H9 (cell line): Measurements from ENCODE around the gene VPS72. TPM values are rescaled to one million over a fixed set of nuclear protein-coding genes. Genes with fewer than 3 reads are reported as not detected.
A peak's percentile ranks its signal among the peaks of the same experiment; 100 is the strongest.

ENCODE experiments used
- DNase-seq: peaks from one replicate; pipeline ENCODE4 v3.0.0-alpha.2; 2017
- H2AFZ ChIP-seq: one replicate; pipeline ENCODE4 v1.6.1; 2013; ENCODE audit warnings: mild to moderate bottlenecking, low read length, control low read depth, moderate library complexity
- H2AK5ac ChIP-seq: 2 replicates; pipeline ENCODE4 v1.6.1; 2013; ENCODE audit warnings: low read length, control low read depth, mixed read lengths; ENCODE audit not compliant: insufficient read length
- H2BK120ac ChIP-seq: one replicate; pipeline ENCODE4 v1.6.1; 2013; ENCODE audit warnings: low read depth, mild to moderate bottlenecking, low read length, control low read depth, inconsistent platforms; ENCODE audit not compliant: poor library complexity, severe bottlenecking
- H2BK12ac ChIP-seq: 2 replicates; pipeline ENCODE4 v1.6.1; 2013; ENCODE audit warnings: low read length, control low read depth, mixed read lengths, low read depth; ENCODE audit not compliant: insufficient read length
- H2BK15ac ChIP-seq: 2 replicates; pipeline ENCODE4 v1.6.1; 2013; ENCODE audit warnings: low read depth, low read length, control low read depth
- H2BK20ac ChIP-seq: one replicate; pipeline ENCODE4 v1.6.1; 2013; ENCODE audit warnings: low read depth, mild to moderate bottlenecking, low read length, control low read depth, inconsistent platforms; ENCODE audit not compliant: poor library complexity, severe bottlenecking
- H2BK5ac ChIP-seq: 2 replicates; pipeline ENCODE4 v1.6.1; 2013; ENCODE audit warnings: low read length, control low read depth, mixed read lengths; ENCODE audit not compliant: insufficient read length
- H3K14ac ChIP-seq: 2 replicates; pipeline ENCODE4 v1.6.1; 2013; ENCODE audit warnings: low read length, control low read depth; ENCODE audit not compliant: insufficient read depth
- H3K18ac ChIP-seq: 2 replicates; pipeline ENCODE4 v1.6.1; 2013; ENCODE audit warnings: low read depth, mild to moderate bottlenecking, mixed read lengths, low read length, control low read depth; ENCODE audit not compliant: insufficient read length
- H3K23ac ChIP-seq: 2 replicates; pipeline ENCODE4 v1.6.1; 2013; ENCODE audit warnings: low read length, control low read depth, mixed read lengths, low read depth; ENCODE audit not compliant: insufficient read length
- H3K23me2 ChIP-seq: 2 replicates; pipeline ENCODE4 v1.6.1; 2013; ENCODE audit warnings: low read depth, mild to moderate bottlenecking, mixed read lengths, low read length, control low read depth; ENCODE audit not compliant: insufficient read length, poor library complexity, severe bottlenecking
- H3K27ac ChIP-seq: 2 replicates; pipeline ENCODE4 v1.5.1; 2013; ENCODE audit warnings: low read length, control low read depth, mixed read lengths, low read depth; ENCODE audit not compliant: insufficient read length
- H3K27me3 ChIP-seq: 2 replicates; pipeline ENCODE4 v1.6.1; 2013; ENCODE audit warnings: low read length, control low read depth, inconsistent platforms; ENCODE audit not compliant: insufficient read depth
- H3K4ac ChIP-seq: 2 replicates; pipeline ENCODE4 v1.6.1; 2013; ENCODE audit warnings: low read depth, mild to moderate bottlenecking, control low read depth, inconsistent platforms, low read length, moderate library complexity
- H3K4me1 ChIP-seq: 2 replicates; pipeline ENCODE4 v1.6.1; 2013; ENCODE audit warnings: low read length, control low read depth, inconsistent platforms; ENCODE audit not compliant: insufficient read depth
- H3K4me2 ChIP-seq: 2 replicates; pipeline ENCODE4 v1.6.1; 2013; ENCODE audit warnings: low read length, control low read depth, mixed read lengths; ENCODE audit not compliant: insufficient read length, insufficient read depth
- H3K56ac ChIP-seq: 2 replicates; pipeline ENCODE4 v1.6.1; 2013; ENCODE audit warnings: low read depth, mild to moderate bottlenecking, mixed read lengths, low read length, control low read depth; ENCODE audit not compliant: insufficient read length
- H3K79me1 ChIP-seq: 2 replicates; pipeline ENCODE4 v1.6.1; 2013; ENCODE audit warnings: low read depth, mild to moderate bottlenecking, moderate library complexity, low read length, control low read depth, inconsistent platforms; ENCODE audit not compliant: insufficient read depth, poor library complexity, severe bottlenecking
- H3K79me2 ChIP-seq: 2 replicates; pipeline ENCODE4 v1.6.1; 2013; ENCODE audit warnings: low read length, control low read depth, inconsistent platforms; ENCODE audit not compliant: insufficient read depth
- H3K9ac ChIP-seq: 2 replicates; pipeline ENCODE4 v1.6.1; 2013; ENCODE audit warnings: low read length, control low read depth, mixed read lengths; ENCODE audit not compliant: insufficient read length; ENCODE audit errors: extremely low read depth
- H3K9me3 ChIP-seq: one replicate; pipeline ENCODE4 v1.6.1; 2013; ENCODE audit warnings: low read depth, low read length, inconsistent platforms; ENCODE audit not compliant: control insufficient read depth
- H3T11ph ChIP-seq: one replicate; pipeline ENCODE4 v1.6.1; 2013; ENCODE audit warnings: mild to moderate bottlenecking, low read length, control low read depth, inconsistent platforms
- H4K20me1 ChIP-seq: one replicate; pipeline ENCODE4 v1.6.1; 2013; ENCODE audit not compliant: control insufficient read depth, insufficient read length, insufficient read depth
- H4K5ac ChIP-seq: 2 replicates; pipeline ENCODE4 v1.6.1; 2013; ENCODE audit warnings: low read depth, mild to moderate bottlenecking, mixed read lengths, low read length, control low read depth; ENCODE audit not compliant: insufficient read length
- H4K8ac ChIP-seq: replicated peaks from 2 replicates; pipeline ENCODE4 v1.6.1; 2013; ENCODE audit warnings: low read length, control low read depth, mixed read lengths, low read depth; ENCODE audit not compliant: insufficient read length
- H4K91ac ChIP-seq: 2 replicates; pipeline ENCODE4 v1.6.1; 2013; ENCODE audit warnings: low read depth, mild to moderate bottlenecking, moderate library complexity, mixed read lengths, low read length, control low read depth; ENCODE audit not compliant: insufficient read length
- H3K27ac Mint-ChIP-seq, 3 experiments: 2 replicates in 2 of 3; 3 replicates in 1 of 3; pipeline ENCODE4 v1.8.0; 2020 to 2021; ENCODE audit warnings: mixed read lengths in 3 of 3, mild to moderate bottlenecking in 1 of 3, moderate library complexity in 1 of 3
- H3K27me3 Mint-ChIP-seq: 2 replicates; pipeline ENCODE4 v1.8.0; 2021; ENCODE audit warnings: low read depth, mild to moderate bottlenecking, moderate library complexity, mixed read lengths
- H3K36me3 Mint-ChIP-seq, 3 experiments: 2 replicates in 2 of 3; 3 replicates in 1 of 3; pipeline ENCODE4 v1.8.0; 2020 to 2021; ENCODE audit warnings: low read depth in 3 of 3, mixed read lengths in 3 of 3; ENCODE audit not compliant: insufficient read depth in 1 of 3
- H3K4me1 Mint-ChIP-seq, 2 experiments: 2 replicates each; pipeline ENCODE4 v1.8.0; 2020; ENCODE audit warnings: mixed read lengths in 2 of 2
- H3K4me3 Mint-ChIP-seq, 2 experiments: 2 replicates in 1 of 2; 3 replicates in 1 of 2; pipeline ENCODE4 v1.8.0; 2020 to 2021; ENCODE audit warnings: mild to moderate bottlenecking in 2 of 2, mixed read lengths in 2 of 2, moderate library complexity in 1 of 2
- H3K9me3 Mint-ChIP-seq, 2 experiments: 2 replicates in 1 of 2; 3 replicates in 1 of 2; pipeline ENCODE4 v1.8.0; 2020; ENCODE audit warnings: mild to moderate bottlenecking in 2 of 2, mixed read lengths in 2 of 2, moderate library complexity in 1 of 2
- WGBS: extraction: QIAGEN DNeasy Blood & Tissue Kit; methylation state at CpG from one replicate; pipeline ENCODE4 v1.1.7; 2013; ENCODE audit warnings: missing lambda C conversion rate, low lambda C conversion rate, mixed read lengths; ENCODE audit not compliant: insufficient read length; ENCODE audit errors: extremely low coverage; 5-methylcytosine and 5-hydroxymethylcytosine counted together
- total RNA-seq: library from RNA; stranded (reverse); gene quantifications from 2 replicates; pipeline ENCODE4 v1.2.1, GENCODE V29; 2021
- TF ChIP-seq, protein P1 (sequence below): fragments of 200-600 bp; sonication (generic); conservative IDR thresholded peaks from 3 replicates; pipeline ENCODE4 v1.8.0; 2021; ENCODE audit warnings: antibody characterized with exemption, mild to moderate bottlenecking

The VPS72 gene
- total RNA-seq, 1 experiment from 2014 or later, result 91.4 TPM

DNA sequence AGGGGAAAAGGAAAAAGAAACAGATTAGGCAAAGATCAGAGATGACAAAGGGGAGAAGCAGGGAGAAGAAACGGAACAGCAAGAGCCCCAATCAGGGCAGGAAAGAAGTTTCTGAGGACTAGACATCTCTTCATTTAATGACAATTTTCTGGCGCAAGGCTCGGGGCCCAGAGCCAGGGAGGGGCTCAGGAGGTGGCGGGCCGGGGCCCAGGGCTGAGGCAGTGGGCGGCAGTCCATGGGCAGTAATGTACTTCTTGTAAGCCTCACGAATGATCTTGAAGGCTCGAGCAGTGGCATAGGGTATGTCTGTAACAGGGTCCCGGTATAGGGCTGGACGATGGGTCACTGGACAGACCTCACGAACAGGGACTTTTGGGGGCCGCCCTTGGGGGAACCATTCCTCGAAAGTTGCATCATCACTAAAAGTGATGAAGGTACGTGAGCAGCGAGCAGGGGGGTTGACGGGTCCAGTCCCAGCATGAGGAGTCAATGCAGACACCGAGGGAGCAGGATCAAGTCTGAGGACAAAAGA lies 13.4 kb downstream of the VPS72 start:
- H2AK5ac ChIP-seq, result no peak overlapping the region
- H3K4me2 ChIP-seq, result no peak overlapping the region
- no peak overlapping the region for H2BK20ac ChIP-seq
- H3K79me2 ChIP-seq, result no peaks in the 10 kb centered on the region
- H4K5ac ChIP-seq, result no peak overlapping the region
- no peak overlapping the region for H4K91ac ChIP-seq
- Mint-ChIP-seq H3K27ac (peak overlapping the region in 2 of 3 experiments; percentile 26 to 35; a peak in 2 of 7 replicates), H3K9me3 (no peaks in the 10 kb centered on the region), H3K4me3 (no peak overlapping the region; a peak in 1 of 5 replicates), H3K27me3 (no peaks in the 10 kb centered on the region), H3K36me3 (peaks cover 40 to 69% (median 61%) of the 10 kb centered on the region in 3 experiments; a peak in 6 of 7 replicates), H3K4me1 (no peaks in the 10 kb centered on the region)
- H2BK12ac ChIP-seq, result no peak overlapping the region
- no peak overlapping the region for H3K56ac ChIP-seq
- DNase-seq, result no peak
- no peak overlapping the region for H2BK15ac ChIP-seq
- TF ChIP-seq, protein P1, sequence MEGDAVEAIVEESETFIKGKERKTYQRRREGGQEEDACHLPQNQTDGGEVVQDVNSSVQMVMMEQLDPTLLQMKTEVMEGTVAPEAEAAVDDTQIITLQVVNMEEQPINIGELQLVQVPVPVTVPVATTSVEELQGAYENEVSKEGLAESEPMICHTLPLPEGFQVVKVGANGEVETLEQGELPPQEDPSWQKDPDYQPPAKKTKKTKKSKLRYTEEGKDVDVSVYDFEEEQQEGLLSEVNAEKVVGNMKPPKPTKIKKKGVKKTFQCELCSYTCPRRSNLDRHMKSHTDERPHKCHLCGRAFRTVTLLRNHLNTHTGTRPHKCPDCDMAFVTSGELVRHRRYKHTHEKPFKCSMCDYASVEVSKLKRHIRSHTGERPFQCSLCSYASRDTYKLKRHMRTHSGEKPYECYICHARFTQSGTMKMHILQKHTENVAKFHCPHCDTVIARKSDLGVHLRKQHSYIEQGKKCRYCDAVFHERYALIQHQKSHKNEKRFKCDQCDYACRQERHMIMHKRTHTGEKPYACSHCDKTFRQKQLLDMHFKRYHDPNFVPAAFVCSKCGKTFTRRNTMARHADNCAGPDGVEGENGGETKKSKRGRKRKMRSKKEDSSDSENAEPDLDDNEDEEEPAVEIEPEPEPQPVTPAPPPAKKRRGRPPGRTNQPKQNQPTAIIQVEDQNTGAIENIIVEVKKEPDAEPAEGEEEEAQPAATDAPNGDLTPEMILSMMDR, result no peak
- no peaks in the 10 kb centered on the region for H3K23me2 ChIP-seq
- no peak overlapping the region for H2AFZ ChIP-seq
- H3K9ac ChIP-seq, result no peak overlapping the region
- H3K23ac ChIP-seq, result no peak overlapping the region
- no peaks in the 10 kb centered on the region for H3K4me1 ChIP-seq
- no peaks in the 10 kb centered on the region for H4K20me1 ChIP-seq
- no peak overlapping the region for H2BK120ac ChIP-seq
- no peaks in the 10 kb centered on the region for H3K79me1 ChIP-seq
- no peak overlapping the region for H3K18ac ChIP-seq
- no peak overlapping the region for H3K14ac ChIP-seq
- H3T11ph ChIP-seq, result no peak overlapping the region
- no peak overlapping the region for H3K4ac ChIP-seq
- H3K27ac ChIP-seq, result no peak overlapping the region
- H3K27me3 ChIP-seq, result no peaks in the 10 kb centered on the region
- H3K9me3 ChIP-seq, result no peaks in the 10 kb centered on the region
- WGBS, result no CpG with 5 or more reads among the region's 17 CpGs
- no peak overlapping the region for H2BK5ac ChIP-seq
- H4K8ac ChIP-seq, result no peak overlapping the region
